Activated naive CD4-positive, alpha-beta T cell treated with Interleukin-2 at 50 U/mL for 16 hours (primary cell): ENCODE data around the gene CTNNA3.

Source experiments
- DNase-seq: peaks from one replicate; pipeline ENCODE4 v3.0.0-alpha.2; 2020

Gene CTNNA3

GRCh38 chr10:67664942-67665341 lies 31.1 kb downstream of the CTNNA3 start:
- DNase-seq, result no peak

- no peak for DNase-seq
Measured at GRCh38 chr10:67663449-67664087, 32.4 kb downstream of the CTNNA3 start.

GRCh38 chr10:67662415-67662814 lies 33.6 kb downstream of the CTNNA3 start:
- no peak for DNase-seq

- DNase-seq, result no peak
Measured at GRCh38 chr10:67659497-67659896, 36.5 kb downstream of the CTNNA3 start.

- no peak for DNase-seq
Measured at GRCh38 chr10:67657775-67658174, 38.2 kb downstream of the CTNNA3 start.

- DNase-seq, result no peak
Measured at GRCh38 chr10:67650558-67650957, 45.4 kb downstream of the CTNNA3 start.

- no peak for DNase-seq
Measured at GRCh38 chr10:67648613-67649229, 47.3 kb downstream of the CTNNA3 start.

- no peak for DNase-seq
Measured at GRCh38 chr10:67630904-67631303, 65.1 kb downstream of the CTNNA3 start.

- DNase-seq, result no peak
Measured at GRCh38 chr10:67629461-67629971, 66.5 kb downstream of the CTNNA3 start.

GRCh38 chr10:67622984-67623383 lies 73.0 kb downstream of the CTNNA3 start:
- no peak for DNase-seq

- DNase-seq, result no peak
Measured at GRCh38 chr10:67622511-67622910, 73.5 kb downstream of the CTNNA3 start.

GRCh38 chr10:67621834-67622233 lies 74.2 kb downstream of the CTNNA3 start:
- no peak for DNase-seq

- DNase-seq, result no peak
Measured at GRCh38 chr10:67618116-67618515, 77.9 kb downstream of the CTNNA3 start.

- peak; percentile 66 for DNase-seq
Measured at GRCh38 chr10:67612577-67613537, 83.1 kb downstream of the CTNNA3 start.

- no peak for DNase-seq
Measured at GRCh38 chr10:67612176-67612575, 83.8 kb downstream of the CTNNA3 start.

- no peak for DNase-seq
Measured at GRCh38 chr10:67609996-67610793, 85.8 kb downstream of the CTNNA3 start.

- DNase-seq, result no peak
Measured at GRCh38 chr10:67608001-67608400, 88.0 kb downstream of the CTNNA3 start.

GRCh38 chr10:67607472-67607871 lies 88.5 kb downstream of the CTNNA3 start:
- DNase-seq, result no peak

GRCh38 chr10:67606572-67606971 lies 89.4 kb downstream of the CTNNA3 start:
- DNase-seq, result no peak

GRCh38 chr10:67603701-67604100 lies 92.3 kb downstream of the CTNNA3 start:
- no peak for DNase-seq

- DNase-seq, result no peak
Measured at GRCh38 chr10:67603086-67603485, 92.9 kb downstream of the CTNNA3 start.

- no peak for DNase-seq
Measured at GRCh38 chr10:67602268-67602950, 93.6 kb downstream of the CTNNA3 start.
